NK-92 treated with Interleukin-12 subunit alpha and Interleukin-12 subunit beta, amount 100 ng/mL, for 24 hours (cell line): ENCODE data around the gene SCUBE1.

ENCODE experiments used
- DNase-seq: peaks from one replicate; lab custom pipeline; 2025; lab: John Stamatoyannopoulos, UW

Gene SCUBE1

DNA sequence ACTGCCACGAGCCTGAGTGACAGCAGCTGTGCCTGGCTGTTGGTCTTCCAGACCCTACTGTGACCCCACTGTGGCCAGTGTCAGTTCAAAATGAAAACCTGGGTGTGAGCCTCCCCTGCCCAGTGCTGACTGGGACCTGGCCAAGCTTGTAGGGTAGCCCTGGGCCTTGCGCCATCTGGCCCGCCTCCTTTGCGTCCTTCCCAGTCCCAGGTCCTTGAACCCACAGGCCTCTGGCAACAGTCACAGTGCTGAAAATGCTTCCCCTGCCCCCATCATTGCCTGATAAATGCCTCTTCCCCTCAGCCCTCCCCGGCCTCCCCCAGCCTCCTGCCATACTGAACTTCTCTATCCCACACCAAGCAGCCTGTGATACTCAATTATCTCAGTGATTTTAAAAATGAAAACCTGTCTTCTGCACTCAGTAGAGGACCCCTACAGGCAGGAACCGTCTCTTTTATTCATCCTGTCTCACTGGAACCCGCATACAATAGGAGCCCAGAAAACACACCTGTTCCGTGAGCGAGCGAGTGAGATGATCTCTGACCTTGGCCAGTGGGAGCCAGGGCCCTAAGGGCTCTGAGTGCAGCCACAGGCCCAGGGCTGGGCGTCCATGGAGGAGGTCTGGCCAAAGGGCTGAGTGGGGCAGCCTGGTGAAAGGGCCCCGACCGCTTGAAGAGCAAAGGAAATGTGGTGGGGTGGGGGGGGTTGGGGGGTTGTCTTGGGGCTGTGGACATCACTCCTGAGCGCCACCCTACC, 106.6 kb downstream of the SCUBE1 start:
- no peak for DNase-seq

DNA sequence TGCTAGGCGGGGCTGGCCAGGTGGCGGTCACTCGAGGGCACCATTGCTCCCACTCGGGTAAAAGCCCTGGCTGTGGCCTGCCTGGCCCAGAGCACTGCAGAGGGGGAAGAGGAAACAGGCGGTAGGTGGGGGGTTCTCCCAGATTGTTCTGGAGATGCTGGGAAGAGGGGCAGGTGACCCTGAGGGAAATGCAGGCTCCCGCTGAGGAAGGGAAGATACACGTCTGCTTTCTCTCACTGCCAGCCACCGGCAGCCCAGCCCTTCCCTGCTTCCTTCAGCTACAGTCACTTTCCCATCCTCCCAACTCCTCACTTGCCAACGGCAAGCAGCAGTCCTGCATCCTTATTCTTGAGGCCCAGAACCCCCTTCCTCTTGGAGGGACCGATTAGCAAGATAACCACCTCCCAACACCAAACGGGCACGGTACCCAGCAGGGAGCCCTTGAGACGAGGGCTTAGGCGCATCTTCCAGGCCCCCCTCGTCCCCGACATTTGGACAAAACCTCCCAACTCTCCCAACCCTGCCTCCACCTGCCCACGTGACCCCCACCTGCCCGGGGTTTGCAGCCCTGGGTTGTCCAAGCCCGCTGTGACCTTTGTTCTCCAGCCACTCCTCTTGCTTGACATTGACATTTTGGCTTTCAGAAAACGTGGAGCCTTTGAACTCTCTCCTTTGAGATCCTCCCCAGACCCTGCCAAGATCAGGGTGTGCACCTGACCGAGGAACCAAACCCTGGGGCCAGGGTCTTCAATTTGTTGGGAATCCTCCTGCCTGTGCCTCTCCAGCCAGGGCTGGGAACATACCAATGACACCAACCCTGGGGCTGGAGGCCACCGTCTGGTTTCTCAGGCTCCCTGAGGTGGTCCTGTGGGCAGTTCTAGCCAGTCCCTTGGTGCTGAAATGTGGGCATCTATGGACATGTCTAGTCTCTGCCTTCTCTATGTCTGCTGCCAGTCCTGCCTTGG, 107.4 kb downstream of the SCUBE1 start:
- no peak for DNase-seq

DNA sequence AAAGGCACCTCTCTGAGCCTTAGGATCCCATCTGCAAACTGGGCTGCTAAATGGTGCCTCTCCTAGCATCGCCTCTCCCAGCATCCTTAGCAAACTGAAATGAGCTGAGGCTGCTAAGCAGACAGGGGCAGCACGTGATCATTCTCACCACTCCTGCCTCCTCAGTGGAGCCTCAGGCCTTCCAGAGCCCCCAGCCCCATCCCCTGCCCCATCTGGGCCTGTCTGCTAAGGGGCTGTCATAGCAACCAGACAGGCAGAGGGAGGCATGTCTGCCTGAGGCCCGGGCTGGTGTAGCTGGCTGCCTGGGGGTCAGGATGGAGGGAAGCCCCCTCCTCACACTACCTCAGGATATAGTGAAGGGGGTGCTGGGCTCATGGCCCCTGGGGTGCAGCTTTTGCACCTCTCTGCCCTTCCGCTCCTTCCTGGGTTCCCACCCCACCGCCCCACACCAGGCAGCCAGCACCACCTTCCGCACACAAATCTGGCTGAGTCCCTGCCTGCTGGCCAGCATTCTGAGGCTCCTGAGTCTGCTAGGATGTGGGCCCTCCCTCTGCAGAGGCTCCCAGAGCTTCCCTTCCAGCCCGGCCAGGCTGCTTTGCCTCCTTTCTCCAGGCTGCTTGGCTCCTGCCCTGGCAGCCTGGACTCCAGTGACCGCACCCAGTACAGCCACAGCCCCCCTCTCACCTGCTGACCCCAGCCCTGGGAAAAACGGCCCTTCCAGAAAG, 108.7 kb downstream of the SCUBE1 start:
- no peak for DNase-seq

DNA sequence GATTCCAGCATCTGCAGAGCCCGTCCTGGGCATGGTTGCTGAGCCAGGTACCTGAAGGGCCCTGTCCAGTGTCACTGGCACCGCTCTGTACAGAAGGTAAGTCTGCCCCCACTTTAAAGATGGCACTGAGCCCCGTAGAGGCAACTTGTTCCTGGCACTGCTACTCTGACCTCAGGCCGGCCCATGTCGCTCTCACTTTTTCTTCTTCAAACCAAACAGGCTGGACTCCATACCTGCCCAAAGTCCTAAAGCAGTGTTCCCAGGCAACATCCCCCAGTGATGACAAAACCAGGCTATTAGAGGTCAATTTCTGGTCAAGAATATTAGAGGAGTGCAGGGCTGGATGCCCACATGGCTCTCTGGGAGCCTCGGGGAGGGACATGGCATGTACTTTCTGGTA, 109.6 kb downstream of the SCUBE1 start:
- DNase-seq: no peak

DNA sequence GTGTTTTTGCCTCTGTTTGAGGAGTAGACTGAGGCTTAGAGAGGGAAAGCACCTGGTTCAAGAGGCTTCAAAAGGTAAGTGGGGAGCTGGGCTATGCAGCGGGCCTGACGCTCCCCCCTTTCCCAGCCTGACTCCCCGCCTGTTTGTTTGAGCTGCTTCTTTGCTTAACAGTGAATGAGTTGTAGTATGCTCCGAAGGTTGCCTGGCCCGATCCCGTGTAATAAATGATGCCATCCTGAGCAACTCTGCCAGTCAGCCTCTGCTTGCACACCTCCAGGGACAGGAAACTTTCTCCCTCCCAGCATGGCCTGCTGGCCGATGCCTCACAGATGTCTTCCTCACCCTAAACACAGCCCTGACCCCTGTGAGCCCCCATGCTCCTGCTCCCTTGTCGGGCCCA, 110.7 kb downstream of the SCUBE1 start:
- no peak for DNase-seq

GRCh38 chr22:43231724-43232034, 111.5 kb downstream of the SCUBE1 start:
- DNase-seq: no peak

- peak; percentile 33 for DNase-seq
These were observed 112.0 kb downstream of the SCUBE1 start for GRCh38 chr22:43230971-43231723.

- DNase-seq: no peak
These were observed 112.6 kb downstream of the SCUBE1 start for GRCh38 chr22:43230571-43230970.

GRCh38 chr22:43228863-43229262, 114.3 kb downstream of the SCUBE1 start:
- DNase-seq: no peak

DNA sequence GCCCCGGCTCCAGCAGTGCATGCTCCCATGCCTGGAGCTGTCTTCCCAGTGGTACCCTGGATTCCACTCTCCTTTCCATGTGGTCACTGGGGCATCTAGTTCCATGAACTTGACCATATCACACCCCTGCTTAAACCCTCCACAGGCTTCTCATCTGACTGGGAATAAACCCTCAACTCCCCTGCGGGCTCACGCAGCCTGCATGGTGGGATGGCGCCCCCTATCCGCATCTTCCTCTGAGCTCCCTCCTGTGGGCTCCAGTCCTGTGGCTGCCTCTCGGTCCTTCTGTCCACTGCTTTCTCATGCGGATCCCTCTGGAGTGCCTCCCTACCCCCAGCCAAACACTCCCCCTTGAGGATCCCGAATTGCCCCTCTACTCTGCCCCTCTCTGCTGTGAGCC, 114.8 kb downstream of the SCUBE1 start:
- DNase-seq: no peak

- no peak for DNase-seq
These were observed 115.9 kb downstream of the SCUBE1 start for GRCh38 chr22:43227239-43227630.

GRCh38 chr22:43226377-43227238, 116.6 kb downstream of the SCUBE1 start:
- DNase-seq: no peak

DNA sequence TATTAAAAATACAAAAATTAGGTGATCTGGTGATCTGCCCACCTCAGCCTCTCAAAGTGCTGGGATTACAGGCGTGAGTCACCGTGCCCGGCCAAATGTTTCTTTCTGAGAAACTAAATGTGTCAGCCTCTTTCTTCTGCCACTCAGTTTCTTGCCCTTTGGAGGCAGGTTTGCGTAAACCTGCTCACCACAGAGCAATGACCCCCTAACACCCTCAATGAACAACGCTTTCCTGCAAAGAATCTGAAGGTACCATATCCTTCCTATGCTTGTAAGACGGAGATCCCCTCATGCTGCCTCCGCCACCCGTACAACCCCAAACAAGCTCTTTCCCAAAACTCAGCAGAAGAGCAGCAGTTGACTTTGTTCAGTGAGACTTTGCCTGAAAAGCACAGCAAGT, 117.6 kb downstream of the SCUBE1 start:
- DNase-seq: peak; percentile 21

GRCh38 chr22:43222987-43223386, 120.2 kb downstream of the SCUBE1 start:
- DNase-seq: no peak

- DNase-seq: no peak
These were observed 120.9 kb downstream of the SCUBE1 start for GRCh38 chr22:43222262-43222661.

- no peak for DNase-seq
These were observed 122.4 kb downstream of the SCUBE1 start for GRCh38 chr22:43220625-43221380.

DNA sequence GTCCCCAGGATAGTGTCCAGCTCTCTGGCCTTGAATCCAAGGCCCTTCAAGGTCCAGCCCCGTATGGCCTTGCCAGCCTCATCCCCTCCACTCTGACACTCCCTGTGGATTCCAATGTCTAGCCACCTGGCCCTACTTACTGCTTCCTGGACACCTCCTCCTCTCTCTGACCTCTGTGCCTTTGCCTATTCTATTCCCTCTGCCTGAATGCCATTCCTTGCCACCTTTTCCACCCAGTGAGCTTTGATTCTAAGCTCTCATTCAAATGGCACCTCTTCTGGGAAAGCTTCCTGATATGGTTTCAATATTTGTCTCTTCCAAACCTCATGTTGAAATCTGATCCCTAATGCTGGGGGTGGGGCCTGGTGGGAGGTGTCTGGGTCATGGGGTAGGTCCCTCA, 124.4 kb downstream of the SCUBE1 start:
- DNase-seq: no peak

DNA sequence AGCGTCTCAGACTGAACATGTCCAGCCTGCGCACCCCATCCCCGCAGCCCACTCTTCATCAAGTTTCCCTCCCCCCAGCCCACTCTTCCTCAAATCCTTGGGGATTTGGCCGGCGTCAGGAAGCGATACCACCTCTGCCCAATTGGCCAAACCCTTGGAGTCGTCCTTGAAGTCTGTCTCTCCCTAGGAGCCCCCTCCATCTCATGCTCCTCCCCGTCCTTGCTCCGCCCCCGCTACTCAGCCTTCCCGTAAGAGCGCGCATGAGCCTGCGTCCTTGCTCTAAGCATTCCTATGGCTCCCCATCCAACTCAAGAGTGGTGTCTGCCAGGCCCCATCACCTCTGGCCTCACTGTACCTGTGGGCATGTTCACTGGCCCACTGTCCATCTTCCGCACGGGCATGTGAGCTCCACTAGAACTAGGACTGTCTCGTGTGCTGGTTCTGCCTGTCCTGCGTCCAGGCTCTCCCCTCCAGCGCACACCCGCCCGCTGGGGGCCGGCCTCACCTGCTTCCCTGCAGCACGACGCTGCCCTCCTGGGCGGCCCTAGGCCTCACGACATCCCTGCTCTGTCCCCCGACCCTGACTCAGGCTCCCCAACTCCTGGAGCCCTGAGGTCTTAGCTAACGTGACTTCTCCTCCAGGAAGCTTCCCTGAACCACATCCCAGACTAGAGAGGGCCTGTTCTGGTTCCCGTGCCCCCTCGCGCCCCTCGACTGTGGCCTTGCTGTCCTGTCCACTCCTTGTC, 125.7 kb downstream of the SCUBE1 start:
- no peak for DNase-seq

- DNase-seq: no peak
These were observed 126.4 kb downstream of the SCUBE1 start for GRCh38 chr22:43216738-43217137.
